Mesendoderm (in vitro differentiated cells): ENCODE results near the gene HACD2.

Experiments
- DNase-seq: peaks from one replicate; pipeline ENCODE4 v3.0.0; 2013
- H2AK5ac ChIP-seq: 2 replicates; pipeline ENCODE4 v1.6.1; 2013; ENCODE audit warnings: low read length, inconsistent platforms
- H2BK120ac ChIP-seq: 2 replicates; pipeline ENCODE4 v1.6.1; 2013; ENCODE audit warnings: low read depth, mild to moderate bottlenecking, low read length, moderate library complexity, mixed read lengths
- H2BK15ac ChIP-seq: replicated peaks from 2 replicates; pipeline ENCODE4 v1.6.1; 2013; ENCODE audit warnings: low read depth, mild to moderate bottlenecking, moderate library complexity
- H2BK5ac ChIP-seq: 2 replicates; pipeline ENCODE4 v1.6.1; 2013; ENCODE audit warnings: low read length, inconsistent platforms
- H3K18ac ChIP-seq: 2 replicates; pipeline ENCODE4 v1.6.1; 2013; ENCODE audit warnings: mild to moderate bottlenecking, low read length, mixed read lengths
- H3K23ac ChIP-seq: one replicate; pipeline ENCODE4 v1.6.1; 2013; ENCODE audit warnings: low read length
- H3K27ac ChIP-seq: 2 replicates; pipeline ENCODE4 v1.5.1; 2013; ENCODE audit warnings: low read depth, mild to moderate bottlenecking, inconsistent platforms, low read length, moderate library complexity
- H3K27me3 ChIP-seq: 2 replicates; pipeline ENCODE4 v1.6.1; 2013; ENCODE audit warnings: low read length, control low read depth, mild to moderate bottlenecking, inconsistent platforms; ENCODE audit not compliant: insufficient read depth, poor library complexity
- H3K36me3 ChIP-seq: 2 replicates; pipeline ENCODE4 v1.6.1; 2013; ENCODE audit warnings: low read length, inconsistent platforms; ENCODE audit not compliant: control insufficient read depth, insufficient read depth
- H3K4ac ChIP-seq: one replicate; pipeline ENCODE4 v1.6.1; 2013; ENCODE audit warnings: low read depth, mild to moderate bottlenecking, low read length, moderate library complexity
- H3K4me1 ChIP-seq: 2 replicates; pipeline ENCODE4 v1.6.1; 2013; ENCODE audit warnings: low read depth, low read length, inconsistent platforms; ENCODE audit not compliant: control insufficient read depth
- H3K4me2 ChIP-seq: 2 replicates; pipeline ENCODE4 v1.6.1; 2013; ENCODE audit warnings: low read length
- H3K4me3 ChIP-seq: 2 replicates; pipeline ENCODE4 v1.5.1; 2013; ENCODE audit warnings: mild to moderate bottlenecking, low read length
- H3K56ac ChIP-seq: one replicate; pipeline ENCODE4 v1.6.1; 2013; ENCODE audit warnings: low read length
- H3K79me1 ChIP-seq: 2 replicates; pipeline ENCODE4 v1.6.1; 2013; ENCODE audit warnings: low read length, inconsistent platforms
- H3K79me2 ChIP-seq: 2 replicates; pipeline ENCODE4 v1.6.1; 2013; ENCODE audit warnings: mild to moderate bottlenecking, low read length; ENCODE audit not compliant: control insufficient read depth, insufficient read depth
- H3K9ac ChIP-seq: 2 replicates; pipeline ENCODE4 v1.6.1; 2013; ENCODE audit warnings: low read length, inconsistent platforms
- H4K5ac ChIP-seq: one replicate; pipeline ENCODE4 v1.6.1; 2013; ENCODE audit warnings: low read length
- H4K8ac ChIP-seq: one replicate; pipeline ENCODE4 v1.6.1; 2013; ENCODE audit warnings: low read depth, mild to moderate bottlenecking, control low read depth, low read length, moderate library complexity
- WGBS: extraction: QIAGEN DNeasy Blood & Tissue Kit; methylation state at CpG from one replicate; pipeline ENCODE4 v1.1.7; 2013; ENCODE audit warnings: low lambda C conversion rate, missing lambda C conversion rate; ENCODE audit not compliant: insufficient coverage; ENCODE audit errors: extremely low coverage; 5-methylcytosine and 5-hydroxymethylcytosine counted together

The HACD2 gene

GRCh38 chr3:123449997-123450604, 134.8 kb downstream of the HACD2 start:
- no peak overlapping the region for H4K5ac ChIP-seq
- no peaks in the 10 kb centered on the region for H3K79me1 ChIP-seq
- no peak overlapping the region for H2BK15ac ChIP-seq
- no peaks in the 10 kb centered on the region for H3K36me3 ChIP-seq
- H3K4ac ChIP-seq: no peak overlapping the region
- WGBS: no CpG with 5 or more reads among the region's 33 CpGs
- no peak overlapping the region for H2AK5ac ChIP-seq
- H2BK5ac ChIP-seq: no peak overlapping the region
- no peak overlapping the region for H3K18ac ChIP-seq
- H3K27me3 ChIP-seq: peaks cover 3% of the 10 kb centered on the region
- peak; percentile 32 for DNase-seq
- H3K27ac ChIP-seq: no peak overlapping the region
- peak overlapping the region; percentile 48 for H3K4me3 ChIP-seq
- H3K79me2 ChIP-seq: no peaks in the 10 kb centered on the region
- peak overlapping the region; percentile 75 for H3K4me2 ChIP-seq
- H2BK120ac ChIP-seq: no peak overlapping the region
- H3K56ac ChIP-seq: peak overlapping the region; percentile 80
- peak overlapping the region; percentile 54 for H3K9ac ChIP-seq
- H3K4me1 ChIP-seq: no peaks in the 10 kb centered on the region
- no peak overlapping the region for H3K23ac ChIP-seq
- H4K8ac ChIP-seq: no peak overlapping the region

GRCh38 chr3:123449102-123449996, 135.5 kb downstream of the HACD2 start:
- no peaks in the 10 kb centered on the region for H3K79me2 ChIP-seq
- H4K8ac ChIP-seq: no peak overlapping the region
- peak overlapping the region; percentile 54 for H3K9ac ChIP-seq
- no peak overlapping the region for H3K27ac ChIP-seq
- no peak overlapping the region for H2AK5ac ChIP-seq
- WGBS: no CpG with 5 or more reads among the region's 114 CpGs
- H3K4me1 ChIP-seq: no peaks in the 10 kb centered on the region
- no peak overlapping the region for H2BK15ac ChIP-seq
- peaks cover 3% of the 10 kb centered on the region for H3K27me3 ChIP-seq
- no peak overlapping the region for H2BK120ac ChIP-seq
- no peak overlapping the region for H2BK5ac ChIP-seq
- peak overlapping the region; percentile 48 for H3K4me3 ChIP-seq
- peak overlapping the region; percentile 78 for H3K4me2 ChIP-seq
- no peak overlapping the region for H3K4ac ChIP-seq
- H3K23ac ChIP-seq: no peak overlapping the region
- DNase-seq: peak; percentile 45
- H4K5ac ChIP-seq: no peak overlapping the region
- no peaks in the 10 kb centered on the region for H3K36me3 ChIP-seq
- H3K79me1 ChIP-seq: no peaks in the 10 kb centered on the region
- peak overlapping the region; percentile 80 for H3K56ac ChIP-seq
- no peak overlapping the region for H3K18ac ChIP-seq

GRCh38 chr3:123448536-123449101, 136.2 kb downstream of the HACD2 start, which contains the start of gene ADCY5:
TSS of gene ADCY5 (minus strand) at chr3:123449090. CDS start at chr3:123448545, 545 bp downstream.
- no peak within 1 kb of the TSS for H4K5ac ChIP-seq
- H3K4me1 ChIP-seq: no peaks in the 10 kb centered on the region
- no peak within 1 kb of the TSS for H3K18ac ChIP-seq
- peak; percentile 50 for DNase-seq
- no peaks in the 10 kb centered on the region for H3K79me2 ChIP-seq
- H2AK5ac ChIP-seq: no peak within 1 kb of the TSS
- H3K27me3 ChIP-seq: peaks cover 3% of the 10 kb centered on the region
- H4K8ac ChIP-seq: no peak within 1 kb of the TSS
- peak within 1 kb of the TSS; percentile 78 for H3K4me2 ChIP-seq
- no peaks in the 10 kb centered on the region for H3K36me3 ChIP-seq
- H2BK5ac ChIP-seq: no peak within 1 kb of the TSS
- no peak within 1 kb of the TSS for H3K23ac ChIP-seq
- peak within 1 kb of the TSS; percentile 54 for H3K9ac ChIP-seq
- H3K79me1 ChIP-seq: no peaks in the 10 kb centered on the region
- no peak within 1 kb of the TSS for H3K27ac ChIP-seq
- no peak within 1 kb of the TSS for H3K4ac ChIP-seq
- WGBS: no CpG with 5 or more reads among the region's 67 CpGs
- peak within 1 kb of the TSS; percentile 48 for H3K4me3 ChIP-seq
- no peak within 1 kb of the TSS for H2BK15ac ChIP-seq
- no peak within 1 kb of the TSS for H2BK120ac ChIP-seq
- H3K56ac ChIP-seq: peak within 1 kb of the TSS; percentile 80

- H3K36me3 ChIP-seq: no peaks in the 10 kb centered on the region
Observed at GRCh38 chr3:123447749-123448517, 136.9 kb downstream of the HACD2 start.

GRCh38 chr3:123447416-123447748, 137.5 kb downstream of the HACD2 start:
- no peak overlapping the region for H3K18ac ChIP-seq
- peak overlapping the region; percentile 66 for H3K23ac ChIP-seq
- H3K79me2 ChIP-seq: no peaks in the 10 kb centered on the region
- no peak overlapping the region for H2BK15ac ChIP-seq
- H3K27ac ChIP-seq: no peak overlapping the region
- peaks cover 3% of the 10 kb centered on the region for H3K27me3 ChIP-seq
- no peak overlapping the region for H4K5ac ChIP-seq
- no CpG with 5 or more reads among the region's 27 CpGs for WGBS
- H3K56ac ChIP-seq: peak overlapping the region; percentile 49
- H2AK5ac ChIP-seq: no peak overlapping the region
- no peak overlapping the region for H3K4me2 ChIP-seq
- H3K79me1 ChIP-seq: no peaks in the 10 kb centered on the region
- no peak overlapping the region for H2BK5ac ChIP-seq
- H3K4ac ChIP-seq: no peak overlapping the region
- no peak for DNase-seq
- no peak overlapping the region for H3K9ac ChIP-seq
- H3K4me1 ChIP-seq: no peaks in the 10 kb centered on the region
- H4K8ac ChIP-seq: no peak overlapping the region
- H2BK120ac ChIP-seq: no peak overlapping the region
- H3K4me3 ChIP-seq: no peak overlapping the region
- H3K36me3 ChIP-seq: no peaks in the 10 kb centered on the region

More at GRCh38 chr3:123447749-123448517, 136.9 kb downstream of the HACD2 start:
- Histone ChIP-seq H4K8ac (no peak overlapping the region), H3K4ac (no peak overlapping the region), H3K79me1 (no peaks in the 10 kb centered on the region), H3K4me1 (no peaks in the 10 kb centered on the region), H3K23ac (peak overlapping the region; percentile 66), H2BK120ac (no peak overlapping the region), H2BK15ac (no peak overlapping the region), H2BK5ac (no peak overlapping the region), H3K27ac (no peak overlapping the region), H3K18ac (no peak overlapping the region), H2AK5ac (no peak overlapping the region), H3K79me2 (no peaks in the 10 kb centered on the region), H3K9ac (no peak overlapping the region), H3K27me3 (peaks cover 3% of the 10 kb centered on the region), H3K4me2 (no peak overlapping the region), H3K4me3 (no peak overlapping the region), H3K56ac (peak overlapping the region; percentile 49), H4K5ac (no peak overlapping the region)
- DNase-seq: peak; percentile 72
- no CpG with 5 or more reads among the region's 110 CpGs for WGBS
